ENCODE data around the gene THNSL1. TPM values are rescaled to one million over a fixed set of nuclear protein-coding genes. Genes with fewer than 3 reads are reported as not detected.

Gene THNSL1
- polyA plus RNA-seq, 1 of the 3 experiments (the other 2 are of a cell fraction), result 1.3 TPM

DNA sequence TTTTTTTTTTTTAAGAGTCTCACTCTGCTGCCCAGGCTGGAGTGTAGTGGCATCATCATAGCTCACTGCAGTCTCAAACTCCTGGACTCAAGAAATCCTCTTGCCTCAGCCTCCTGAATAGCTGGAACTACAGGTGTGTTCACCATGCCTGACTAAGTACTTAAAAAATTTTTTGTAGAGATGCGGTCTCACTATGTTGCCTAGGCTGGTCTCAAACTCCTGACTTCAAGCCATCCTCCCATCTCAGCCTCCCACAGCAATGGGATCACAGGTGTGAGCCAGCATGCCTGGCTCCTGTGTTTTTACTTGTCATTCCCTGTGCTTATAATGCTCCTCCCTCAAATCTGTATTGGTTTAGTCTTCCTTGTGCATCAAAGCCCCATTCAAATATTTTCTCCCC lies 46.7 kb downstream of the THNSL1 start:
- Histone ChIP-seq H3F3A (replicated peaks; ENCODE audit: insufficient read depth) (no peaks in the 10 kb centered on the region), H3K4me3 (ENCODE audit: low read depth in 2 of 2, low read length in 1 of 2) (no peak overlapping the region), H3K4me1 (ENCODE audit: control insufficient read depth in 1 of 2, insufficient read depth in 2 of 2, low read depth in 1 of 2, low read length in 1 of 2) (peaks cover 0 to 4% of the 10 kb centered on the region in 2 experiments; a peak in 2 of 4 replicates), H3K27ac (ENCODE audit: low read depth in 2 of 2, low read length in 1 of 2) (no peak overlapping the region), H3K4me2 (no peak overlapping the region), H3K9me2 (no peaks in the 10 kb centered on the region), H4K20me1 (ENCODE audit: insufficient read depth) (no peaks in the 10 kb centered on the region), H3K9ac (no peak overlapping the region), H3K27me3 (ENCODE audit: insufficient read depth) (no peaks in the 10 kb centered on the region), H3K36me3 (replicated peaks in 1 of 2; ENCODE audit: control insufficient read depth in 1 of 2, insufficient read depth in 2 of 2, low read length in 1 of 2) (no peaks in the 10 kb centered on the region), H3K79me2 (ENCODE audit: insufficient read depth) (no peaks in the 10 kb centered on the region), H2AFZ (ENCODE audit: low read depth) (no peak overlapping the region), H3K9me3 (no peaks in the 10 kb centered on the region)
- 100% methylated on average over 1 of the region's 1 CpG for WGBS (ENCODE audit: low lambda C conversion rate)
- no peak for TF ChIP-seq TAF1 (IDR thresholded peaks at IDR 0.05; ENCODE audit: borderline replicate concordance, low read depth, low read length)
- no peak for TF ChIP-seq EZH2phosphoT487 (IDR thresholded peaks at IDR 0.05; ENCODE audit: borderline replicate concordance, low read depth)
- TF ChIP-seq YY1 (IDR thresholded peaks at IDR 0.05; ENCODE audit: low read depth), result no peak
- TF ChIP-seq MEF2A (IDR thresholded peaks at IDR 0.05; ENCODE audit: borderline replicate concordance, low read depth), result no peak
- TF ChIP-seq, protein P1, sequence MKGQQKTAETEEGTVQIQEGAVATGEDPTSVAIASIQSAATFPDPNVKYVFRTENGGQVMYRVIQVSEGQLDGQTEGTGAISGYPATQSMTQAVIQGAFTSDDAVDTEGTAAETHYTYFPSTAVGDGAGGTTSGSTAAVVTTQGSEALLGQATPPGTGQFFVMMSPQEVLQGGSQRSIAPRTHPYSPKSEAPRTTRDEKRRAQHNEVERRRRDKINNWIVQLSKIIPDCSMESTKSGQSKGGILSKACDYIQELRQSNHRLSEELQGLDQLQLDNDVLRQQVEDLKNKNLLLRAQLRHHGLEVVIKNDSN (IDR thresholded peaks at IDR 0.05; ENCODE audit: borderline replicate concordance, low read depth), result no peak
- TF ChIP-seq EP300 (IDR thresholded peaks at IDR 0.05; ENCODE audit: borderline replicate concordance in 1 of 2, low read depth in 1 of 2, low read length in 1 of 2), result no peak
- TF ChIP-seq RCOR1 (IDR thresholded peaks at IDR 0.05; ENCODE audit: low read length), result no peak
- TF ChIP-seq, protein P2, sequence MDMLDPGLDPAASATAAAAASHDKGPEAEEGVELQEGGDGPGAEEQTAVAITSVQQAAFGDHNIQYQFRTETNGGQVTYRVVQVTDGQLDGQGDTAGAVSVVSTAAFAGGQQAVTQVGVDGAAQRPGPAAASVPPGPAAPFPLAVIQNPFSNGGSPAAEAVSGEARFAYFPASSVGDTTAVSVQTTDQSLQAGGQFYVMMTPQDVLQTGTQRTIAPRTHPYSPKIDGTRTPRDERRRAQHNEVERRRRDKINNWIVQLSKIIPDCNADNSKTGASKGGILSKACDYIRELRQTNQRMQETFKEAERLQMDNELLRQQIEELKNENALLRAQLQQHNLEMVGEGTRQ (IDR thresholded peaks at IDR 0.05; ENCODE audit: borderline replicate concordance, low read depth, low read length), result no peak
- TF ChIP-seq FOSL2 (IDR thresholded peaks at IDR 0.05; ENCODE audit: borderline replicate concordance, low read depth), result no peak
- POLR2A ChIA-PET, result no interaction called here
- CTCF ChIA-PET, result no interaction called here
- DNase-seq, result no peak

DNA sequence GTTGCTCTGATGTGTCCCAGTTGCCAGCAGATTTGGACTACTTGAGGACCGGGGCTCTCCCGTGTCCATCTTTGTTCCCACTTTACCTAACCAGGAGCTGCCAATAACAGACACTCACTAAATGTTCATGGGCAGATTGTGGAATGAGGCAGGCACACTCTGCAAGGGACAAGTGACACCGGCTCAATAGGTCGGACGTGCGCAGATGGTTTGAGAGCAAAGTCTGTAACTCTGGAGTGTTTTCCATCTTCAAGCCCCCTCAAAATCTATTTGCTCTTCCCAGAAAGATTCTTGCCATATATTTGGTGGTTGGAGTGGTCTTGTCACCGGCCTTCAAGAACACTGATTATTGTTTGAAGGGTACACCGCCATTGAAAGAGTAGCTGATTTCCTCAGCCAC lies 47.2 kb downstream of the THNSL1 start:
- POLR2A ChIA-PET, result no interaction called here
- no peak for DNase-seq
- TF ChIP-seq NRF1 (IDR thresholded peaks at IDR 0.05; ENCODE audit: low read depth, low read length) (no peak), FOXM1 (IDR thresholded peaks at IDR 0.05; ENCODE audit: low read depth) (no peak)
- TF ChIP-seq, protein P3, sequence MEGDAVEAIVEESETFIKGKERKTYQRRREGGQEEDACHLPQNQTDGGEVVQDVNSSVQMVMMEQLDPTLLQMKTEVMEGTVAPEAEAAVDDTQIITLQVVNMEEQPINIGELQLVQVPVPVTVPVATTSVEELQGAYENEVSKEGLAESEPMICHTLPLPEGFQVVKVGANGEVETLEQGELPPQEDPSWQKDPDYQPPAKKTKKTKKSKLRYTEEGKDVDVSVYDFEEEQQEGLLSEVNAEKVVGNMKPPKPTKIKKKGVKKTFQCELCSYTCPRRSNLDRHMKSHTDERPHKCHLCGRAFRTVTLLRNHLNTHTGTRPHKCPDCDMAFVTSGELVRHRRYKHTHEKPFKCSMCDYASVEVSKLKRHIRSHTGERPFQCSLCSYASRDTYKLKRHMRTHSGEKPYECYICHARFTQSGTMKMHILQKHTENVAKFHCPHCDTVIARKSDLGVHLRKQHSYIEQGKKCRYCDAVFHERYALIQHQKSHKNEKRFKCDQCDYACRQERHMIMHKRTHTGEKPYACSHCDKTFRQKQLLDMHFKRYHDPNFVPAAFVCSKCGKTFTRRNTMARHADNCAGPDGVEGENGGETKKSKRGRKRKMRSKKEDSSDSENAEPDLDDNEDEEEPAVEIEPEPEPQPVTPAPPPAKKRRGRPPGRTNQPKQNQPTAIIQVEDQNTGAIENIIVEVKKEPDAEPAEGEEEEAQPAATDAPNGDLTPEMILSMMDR (IDR thresholded peaks at IDR 0.05), result no peak
- H3K4me3 ChIP-seq (ENCODE audit: low read depth in 2 of 2, low read length in 1 of 2), result no peak overlapping the region
- no peaks in the 10 kb centered on the region for H3K9me3 ChIP-seq
- no peaks in the 10 kb centered on the region for H3K9me2 ChIP-seq
- H3K27ac ChIP-seq (ENCODE audit: low read depth in 2 of 2, low read length in 1 of 2), result no peak overlapping the region
- peaks cover 0 to 4% of the 10 kb centered on the region in 2 experiments; a peak in 2 of 4 replicates for H3K4me1 ChIP-seq (ENCODE audit: control insufficient read depth in 1 of 2, insufficient read depth in 2 of 2, low read depth in 1 of 2, low read length in 1 of 2)
- H4K20me1 ChIP-seq (ENCODE audit: insufficient read depth), result no peaks in the 10 kb centered on the region
- H3K9ac ChIP-seq, result no peak overlapping the region
- no peaks in the 10 kb centered on the region for H3K36me3 ChIP-seq (replicated peaks in 1 of 2; ENCODE audit: control insufficient read depth in 1 of 2, insufficient read depth in 2 of 2, low read length in 1 of 2)
- 98% methylated on average over 8 of the region's 8 CpGs for WGBS (ENCODE audit: low lambda C conversion rate)
- H2AFZ ChIP-seq (ENCODE audit: low read depth), result no peak overlapping the region
- H3K27me3 ChIP-seq (ENCODE audit: insufficient read depth), result no peaks in the 10 kb centered on the region
- no peak overlapping the region for H3K4me2 ChIP-seq
- CTCF ChIA-PET, result no interaction called here
- H3F3A ChIP-seq (replicated peaks; ENCODE audit: insufficient read depth), result no peaks in the 10 kb centered on the region
- H3K79me2 ChIP-seq (ENCODE audit: insufficient read depth), result no peaks in the 10 kb centered on the region

Data from SK-N-SH (cell line).